Stimulated activated CD4-positive, alpha-beta T cell treated with anti-CD3 and anti-CD28 coated beads, Interleukin-2, amount 100 ng/mL, for 48 hours (primary cell): Measurements from ENCODE around the gene CADPS2.
"Not testable (repeated sequence)": the region's sequence is repeated elsewhere in the genome, so short reads cannot be mapped to it uniquely, and the experiment has no call there.

Experiments
- DNase-seq, 2 donors: peaks; one replicate each; pipeline ENCODE4 v3.0.0-alpha.2; 2020

The CADPS2 gene

DNA sequence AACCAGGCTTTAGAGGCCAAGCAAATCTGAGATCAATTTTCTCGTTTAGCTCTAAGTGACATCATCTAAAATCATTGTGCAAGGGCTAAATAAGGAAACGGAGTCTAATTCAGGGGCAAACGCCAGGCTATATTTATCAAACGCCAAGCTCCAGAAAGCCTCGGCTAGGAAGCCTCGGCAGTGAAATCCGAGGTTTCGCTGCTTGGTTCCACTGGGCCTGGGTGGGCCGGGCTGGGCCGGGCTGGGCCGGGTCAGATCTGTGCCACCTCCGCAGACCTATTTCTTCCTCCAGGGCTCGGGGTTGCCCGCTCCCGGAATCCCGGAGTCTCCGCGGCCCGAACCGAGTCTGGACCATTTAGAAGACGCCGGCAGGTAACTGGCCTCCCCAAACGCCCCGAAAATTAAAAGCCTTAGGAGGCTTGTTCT lies 581.3 kb downstream of the CADPS2 start:
- DNase-seq = no peak

DNA sequence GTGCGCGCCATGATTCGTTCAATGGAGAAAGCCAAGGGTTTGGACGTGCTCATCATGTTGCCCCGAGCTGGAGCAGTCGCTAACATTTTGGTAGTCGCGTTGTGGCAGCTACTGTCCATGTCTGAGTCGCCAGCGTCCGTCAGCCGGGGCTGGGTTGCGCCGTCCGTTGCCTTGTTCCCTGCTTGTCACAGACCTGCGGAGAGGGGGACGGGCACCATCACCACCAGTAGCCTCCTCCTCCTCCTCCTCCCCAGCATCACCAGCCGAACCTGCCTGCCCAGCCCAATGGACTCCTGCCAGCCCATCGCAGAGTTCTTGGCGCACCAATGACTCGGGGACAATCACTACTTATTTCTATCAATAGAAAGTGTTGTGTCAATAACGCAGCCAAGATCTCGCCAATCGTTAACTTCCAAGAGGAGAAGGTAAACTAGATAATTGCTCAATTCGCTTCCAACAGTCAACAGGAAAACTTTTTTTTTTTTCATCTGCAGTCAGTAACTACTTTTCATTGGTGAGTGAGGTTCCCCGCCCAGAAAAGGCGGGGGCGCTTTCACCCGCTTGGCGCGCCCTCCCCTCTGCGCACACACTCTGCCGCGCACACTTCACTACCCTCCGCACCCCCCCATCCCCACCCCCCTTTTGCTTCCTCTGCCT lies 581.8 kb downstream of the CADPS2 start, which contains the start of gene FEZF1:
TSS of gene FEZF1 (minus strand) at position 432 of the 657 bp plus-strand sequence. CDS start at position 119, 313 bp downstream.
- DNase-seq = no peak

GRCh38 chr7:122303531-122304318 lies 582.5 kb downstream of the CADPS2 start:
- no peak for DNase-seq

GRCh38 chr7:122302761-122303530 lies 583.3 kb downstream of the CADPS2 start:
- no peak for DNase-seq

GRCh38 chr7:122301858-122302760 lies 584.2 kb downstream of the CADPS2 start:
- no peak for DNase-seq

GRCh38 chr7:122300956-122301833 lies 585.1 kb downstream of the CADPS2 start:
- no peak for DNase-seq

- DNase-seq = no peak
Observed at GRCh38 chr7:122300211-122300932, 585.9 kb downstream of the CADPS2 start.

DNA sequence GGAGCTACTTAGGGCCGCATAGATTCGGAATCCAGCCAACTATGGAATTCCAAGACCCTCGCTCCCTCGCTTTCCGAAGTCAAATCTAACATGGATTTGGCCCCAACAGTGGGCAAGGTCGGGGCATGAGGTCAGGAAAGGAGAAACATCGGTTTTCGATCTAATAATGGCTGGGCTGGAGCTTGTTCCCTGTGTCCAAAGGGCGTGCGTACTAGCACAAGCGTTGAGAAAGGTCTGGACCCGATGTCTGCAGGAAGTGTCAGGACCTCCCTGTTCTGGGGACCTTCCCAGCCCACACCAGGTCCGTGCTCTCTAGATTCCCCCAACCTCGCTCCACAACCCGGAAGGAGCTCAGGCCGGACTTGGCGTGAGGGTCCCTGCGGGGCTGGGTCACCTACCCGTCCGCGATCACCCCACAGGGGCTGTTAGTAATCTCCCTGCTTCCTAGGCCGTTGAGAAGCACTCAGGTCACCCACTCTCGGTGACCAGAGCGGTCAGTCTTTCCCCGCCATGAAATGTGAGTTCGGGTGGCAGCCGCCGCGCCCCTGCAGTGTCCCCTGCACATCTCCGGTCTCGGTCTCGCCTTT lies 586.5 kb downstream of the CADPS2 start:
- no peak for DNase-seq

- DNase-seq = no peak
Observed at GRCh38 chr7:122298618-122299017, 587.6 kb downstream of the CADPS2 start.

DNA sequence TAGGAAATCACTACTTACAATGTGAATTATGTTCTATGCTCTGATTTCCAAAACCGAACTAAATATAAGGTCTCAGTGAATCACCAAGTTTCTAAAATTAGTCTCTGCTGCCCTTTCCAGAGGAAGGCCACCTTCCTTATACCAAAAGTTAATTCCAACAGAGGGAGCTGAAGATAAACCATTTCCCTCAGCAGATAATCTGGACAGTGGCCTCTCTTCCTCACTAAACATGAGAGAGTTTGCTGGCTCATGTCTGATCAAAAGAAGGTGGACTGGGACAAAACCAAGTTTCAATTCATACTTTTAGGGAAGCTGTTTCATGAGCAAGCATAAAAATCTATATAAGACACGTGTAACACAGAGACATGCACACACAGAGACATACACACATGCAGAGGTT lies 588.1 kb downstream of the CADPS2 start:
- DNase-seq = no peak

DNA sequence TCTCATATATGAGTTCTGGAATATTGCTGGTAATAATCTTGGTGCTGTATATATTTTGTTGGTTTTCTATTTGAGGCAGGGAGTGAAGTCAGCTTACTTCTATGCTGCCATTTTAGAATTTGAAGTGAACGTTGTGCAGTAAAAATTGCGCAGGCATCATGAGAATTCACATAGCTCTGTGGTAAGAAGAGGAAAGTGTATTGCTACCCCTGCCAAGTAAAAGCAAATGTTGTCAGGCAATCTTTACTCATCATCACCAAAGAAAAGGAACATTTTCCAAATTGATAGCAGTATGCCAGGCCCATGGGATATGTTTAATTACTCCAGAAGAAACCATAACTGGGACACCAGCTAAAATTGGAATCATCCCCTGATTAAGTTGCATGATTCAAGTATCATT lies 595.1 kb downstream of the CADPS2 start:
- no peak for DNase-seq

DNA sequence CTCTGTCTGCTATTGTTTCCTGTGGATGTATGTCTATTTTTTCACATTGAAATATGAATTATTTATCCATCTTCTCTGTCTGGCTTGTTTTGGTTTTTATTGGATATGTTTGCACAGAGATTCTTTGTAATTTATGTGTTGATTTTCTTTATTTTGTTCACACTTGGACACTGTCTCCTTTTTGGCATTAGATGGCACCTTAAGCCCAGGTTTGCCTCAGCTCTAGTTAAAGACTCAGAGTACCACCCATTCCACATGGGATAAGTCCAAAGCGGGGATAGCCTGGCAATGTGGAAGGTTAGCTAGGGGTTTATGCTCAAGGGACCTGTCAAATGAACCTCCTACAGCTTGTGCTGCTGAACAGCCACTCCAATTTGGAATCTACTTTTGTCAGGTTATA lies 595.8 kb downstream of the CADPS2 start:
- no peak for DNase-seq

DNA sequence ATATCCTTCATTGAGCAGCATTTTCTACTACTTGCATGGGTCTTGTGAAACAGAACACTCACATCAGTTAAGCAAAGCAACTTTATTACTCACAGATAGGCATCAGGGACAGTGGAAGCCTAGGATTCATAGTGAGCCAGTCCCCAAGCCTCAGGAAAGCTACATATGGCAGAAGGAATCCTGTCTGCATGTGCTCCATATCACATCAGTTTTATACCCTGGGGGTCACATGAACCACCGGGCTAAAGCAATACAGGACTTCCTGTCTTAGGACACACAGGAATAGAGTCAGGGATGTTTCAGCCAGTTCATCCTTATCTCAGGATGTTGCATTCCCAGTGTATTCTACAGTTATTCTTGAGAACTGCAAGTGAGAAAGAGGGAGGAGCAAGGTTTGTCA lies 596.8 kb downstream of the CADPS2 start:
- no peak for DNase-seq

- not testable (repeated sequence) for DNase-seq
Observed at GRCh38 chr7:122284608-122285007, 601.7 kb downstream of the CADPS2 start.

DNA sequence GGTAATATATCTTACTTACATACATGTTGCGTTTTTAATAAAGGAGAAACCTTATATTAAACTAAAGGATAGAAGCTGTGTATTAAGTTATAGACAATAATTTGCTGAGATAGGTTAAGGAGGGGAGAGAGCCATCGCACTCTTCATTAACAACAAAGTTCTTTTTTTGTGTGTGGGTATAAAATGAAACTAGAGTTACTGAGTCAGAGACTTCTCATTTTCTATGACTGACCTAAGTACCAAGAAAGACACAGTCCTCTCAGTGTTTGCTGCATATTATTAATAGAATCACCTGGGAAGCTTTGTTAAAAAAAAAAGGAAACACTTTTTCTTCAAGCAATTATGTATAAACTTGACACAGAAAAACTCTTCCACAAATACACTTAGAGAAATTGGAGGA lies 613.1 kb downstream of the CADPS2 start:
- DNase-seq = no peak

DNA sequence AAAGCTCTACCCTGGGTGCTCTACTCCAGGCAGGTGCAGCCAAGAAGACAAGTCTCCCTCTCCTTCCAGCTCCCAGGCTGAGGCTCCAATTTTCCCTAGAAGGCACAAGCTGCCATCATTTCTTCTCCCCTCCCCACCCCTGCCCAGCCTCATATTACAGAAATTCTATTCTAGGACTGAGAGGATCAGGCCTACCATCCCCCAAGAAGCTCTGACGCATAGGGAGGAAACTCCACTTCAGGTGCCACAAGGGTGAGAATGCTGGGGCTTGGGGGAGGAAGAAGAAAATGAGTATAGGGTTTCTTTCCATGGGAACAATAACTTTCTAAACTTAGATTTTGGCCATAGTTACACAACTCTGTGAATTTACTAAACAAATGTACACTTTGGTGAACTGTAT lies 617.0 kb downstream of the CADPS2 start:
- no peak for DNase-seq
